ENCODE data around the gene SPATA22.
"Not testable (repeated sequence)": the region's sequence is repeated elsewhere in the genome, so short reads cannot be mapped to it uniquely, and the experiment has no call there.

The SPATA22 gene

DNA sequence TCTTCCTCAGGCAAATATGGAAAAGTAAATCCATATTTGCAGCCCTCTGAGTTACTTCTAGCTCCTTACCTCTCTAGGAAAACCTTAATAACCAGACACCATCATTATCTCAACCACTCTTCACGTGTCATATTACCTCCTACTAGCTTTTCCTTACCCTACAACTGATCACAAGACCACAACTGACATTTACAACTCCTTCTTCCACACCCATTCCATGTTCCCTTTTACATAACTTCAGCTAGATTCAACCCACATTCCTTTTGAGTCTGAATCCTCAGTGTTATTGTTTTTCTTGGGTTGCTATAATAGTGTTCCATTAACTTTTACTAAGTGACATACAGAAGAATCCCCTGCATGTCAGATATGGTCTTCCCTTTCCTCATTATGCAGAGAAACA, 33.3 kb downstream of the SPATA22 start:
- Mint-ChIP-seq H3K4me1 (peaks cover 5% of the 10 kb centered on the region), H3K36me3 (no peaks in the 10 kb centered on the region), H3K9me3 (no peaks in the 10 kb centered on the region), H3K27ac (no peak overlapping the region), H3K27me3 (peaks cover 9% of the 10 kb centered on the region), H3K4me3 (no peak overlapping the region)
- ATAC-seq (ENCODE audit: low read depth) = no peak
- no peak for DNase-seq (ENCODE audit: low spot score in 2 of 2)

DNA sequence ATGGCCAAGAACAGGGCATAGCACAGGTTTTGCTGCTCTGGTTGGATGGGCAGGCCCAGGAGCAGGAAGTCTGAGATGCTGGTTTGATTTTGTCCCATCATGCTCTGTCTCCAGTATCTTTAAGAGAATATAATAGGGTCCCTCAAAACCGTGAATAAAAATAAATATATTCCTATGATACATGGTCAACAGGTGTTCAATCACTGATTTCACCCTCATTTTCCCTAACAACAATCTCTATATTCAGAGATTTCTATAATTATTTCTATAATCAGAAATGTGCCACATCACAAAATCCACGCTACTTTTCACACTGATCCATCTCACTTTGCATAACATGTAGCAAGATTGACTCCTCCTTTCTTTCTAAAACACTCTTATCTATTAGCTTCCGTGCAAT, 37.9 kb downstream of the SPATA22 start, which contains the start of gene OR1E2:
TSS of gene OR1E2 (minus strand) at position 101 of the 400 bp plus-strand sequence. CDS start at position 101, 0 bp downstream.
- H3K4me1 Mint-ChIP-seq = peaks cover 5% of the 10 kb centered on the region
- no peak within 1 kb of the TSS for H3K27ac Mint-ChIP-seq
- no peak within 1 kb of the TSS for H3K4me3 Mint-ChIP-seq
- H3K36me3 Mint-ChIP-seq = no peaks in the 10 kb centered on the region
- peaks cover 12% of the 10 kb centered on the region for H3K27me3 Mint-ChIP-seq
- ATAC-seq (ENCODE audit: low read depth) (no peak), DNase-seq (ENCODE audit: low spot score in 2 of 2) (no peak)
- peaks cover 7% of the 10 kb centered on the region for H3K9me3 Mint-ChIP-seq

DNA sequence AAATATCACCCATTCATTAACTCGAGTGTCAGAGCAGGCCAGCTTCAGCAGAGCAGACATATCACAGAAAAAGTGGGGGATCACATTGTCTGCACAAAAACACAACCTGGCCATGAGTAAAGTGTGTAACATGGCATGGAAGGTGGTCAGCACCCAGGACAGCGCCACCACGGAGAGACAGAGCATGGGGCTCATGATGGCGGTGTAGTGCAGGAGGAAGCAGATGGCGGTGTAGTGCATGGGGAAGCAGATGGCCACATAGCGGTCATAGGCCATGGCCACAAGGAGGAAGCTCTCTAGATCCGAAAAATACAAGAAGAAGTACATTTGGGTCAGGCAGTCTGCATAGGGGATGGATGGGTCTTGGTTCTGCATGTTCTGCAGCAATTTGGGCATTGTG, 38.4 kb downstream of the SPATA22 start:
- not testable (repeated sequence) for H3K27ac Mint-ChIP-seq; H3K4me3 Mint-ChIP-seq; DNase-seq (ENCODE audit: low spot score in 2 of 2); H3K9me3 Mint-ChIP-seq; H3K36me3 Mint-ChIP-seq; H3K4me1 Mint-ChIP-seq
- ATAC-seq (ENCODE audit: low read depth) = peak; percentile 79
- peaks cover 12% of the 10 kb centered on the region for H3K27me3 Mint-ChIP-seq

DNA sequence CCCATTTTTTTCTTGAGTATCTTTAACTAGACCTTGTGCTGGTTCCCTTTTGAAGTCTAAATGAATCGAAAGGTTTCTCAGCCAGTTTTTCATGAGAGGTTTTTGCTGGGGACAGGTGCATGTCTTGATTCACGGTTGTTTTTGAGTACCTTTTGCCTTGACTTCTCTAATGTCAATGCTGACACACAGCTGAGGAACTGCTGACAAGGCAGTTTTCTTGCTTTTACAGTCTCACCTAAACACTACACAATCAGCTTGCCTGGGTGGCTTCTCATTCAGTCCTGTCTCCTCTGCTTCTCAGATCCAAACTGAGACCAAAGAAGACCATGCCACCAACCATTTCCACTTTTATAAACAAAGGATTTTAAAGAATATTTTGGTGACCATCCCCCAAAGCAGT, 53.4 kb downstream of the SPATA22 start:
- ATAC-seq (ENCODE audit: low read depth) (no peak), DNase-seq (ENCODE audit: low spot score in 2 of 2) (no peak)
- no peaks in the 10 kb centered on the region for H3K36me3 Mint-ChIP-seq
- H3K4me1 Mint-ChIP-seq = no peaks in the 10 kb centered on the region
- peaks cover 4% of the 10 kb centered on the region for H3K9me3 Mint-ChIP-seq
- H3K27ac Mint-ChIP-seq = no peak overlapping the region
- no peak overlapping the region for H3K4me3 Mint-ChIP-seq
- H3K27me3 Mint-ChIP-seq = peaks cover 14% of the 10 kb centered on the region

DNA sequence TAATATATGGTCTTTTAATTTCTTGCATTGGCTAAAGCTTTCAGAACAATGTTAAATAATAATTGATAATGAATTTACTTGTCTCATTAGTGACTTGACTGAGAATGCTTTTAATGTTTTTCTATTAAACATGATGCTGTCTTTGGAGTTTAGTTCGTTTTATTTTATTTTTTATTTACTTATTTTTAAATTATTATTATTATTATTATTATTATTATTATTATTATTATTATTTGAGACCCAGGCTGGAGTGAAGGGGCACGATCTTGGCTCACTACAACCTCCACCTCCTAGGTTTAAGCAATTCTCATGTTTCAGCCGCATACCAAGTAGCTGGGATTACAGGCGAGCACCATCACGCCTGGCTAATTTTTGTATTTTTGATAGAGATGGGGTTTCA, 56.0 kb downstream of the SPATA22 start:
- H3K9me3 Mint-ChIP-seq = peaks cover 4% of the 10 kb centered on the region
- peaks cover 12% of the 10 kb centered on the region for H3K27me3 Mint-ChIP-seq

DNA sequence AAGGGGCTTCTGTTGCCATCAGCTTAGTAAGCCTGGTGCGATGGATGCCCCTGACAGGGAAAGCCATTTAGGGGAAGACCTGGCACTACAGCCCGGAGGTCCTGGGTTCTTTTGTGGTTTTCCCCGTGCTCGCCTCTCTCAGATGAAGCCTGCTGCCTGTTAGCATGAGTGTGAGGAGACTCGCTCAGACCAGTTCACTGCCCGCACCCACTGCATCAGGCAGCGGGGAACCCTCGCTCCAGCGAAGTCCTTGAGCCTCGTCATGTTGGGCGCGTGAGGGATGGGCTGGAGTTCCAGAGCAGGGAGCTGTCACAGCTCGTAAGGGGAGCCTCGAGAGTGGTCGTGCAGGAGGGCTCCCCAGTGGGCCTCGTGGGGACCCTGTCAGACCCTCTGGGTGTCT, 59.4 kb downstream of the SPATA22 start:
- not testable (repeated sequence) for H3K4me3 Mint-ChIP-seq; ATAC-seq (ENCODE audit: low read depth); H3K36me3 Mint-ChIP-seq; H3K4me1 Mint-ChIP-seq; DNase-seq (ENCODE audit: low spot score in 2 of 2); H3K9me3 Mint-ChIP-seq; H3K27ac Mint-ChIP-seq
- peaks cover 17% of the 10 kb centered on the region for H3K27me3 Mint-ChIP-seq

More for the DNA sequence above, 56.0 kb downstream of the SPATA22 start:
- Mint-ChIP-seq H3K27ac (no peak overlapping the region), H3K4me1 (peaks cover 5% of the 10 kb centered on the region), H3K36me3 (peaks cover 1% of the 10 kb centered on the region), H3K4me3 (no peak overlapping the region)
- no peak for ATAC-seq (ENCODE audit: low read depth)
- no peak for DNase-seq (ENCODE audit: low spot score in 2 of 2)

DNA sequence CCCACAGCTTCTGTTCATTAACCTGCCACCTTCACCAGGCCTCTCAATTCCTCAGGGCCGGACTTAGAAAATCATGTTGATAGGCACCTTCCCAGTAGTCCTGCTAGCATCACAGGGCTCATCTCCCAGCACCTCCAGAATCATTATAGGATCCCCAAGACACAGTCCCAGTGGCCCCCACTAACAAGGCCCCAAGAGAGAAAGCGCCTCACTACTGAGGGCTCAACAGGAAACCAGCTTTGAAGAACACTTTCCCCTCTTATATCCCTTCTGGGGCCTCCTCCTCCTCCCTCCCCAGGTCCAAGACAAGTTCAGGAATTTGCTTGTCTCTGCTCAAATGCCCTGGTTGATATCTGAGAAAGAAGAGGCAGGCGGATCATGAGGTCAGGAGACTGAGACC, 60.5 kb downstream of the SPATA22 start, which contains the start of gene OR3A3:
TSS of gene OR3A3 (plus strand) at position 301 of the 400 bp plus-strand sequence.
- no peak for DNase-seq (ENCODE audit: low spot score in 2 of 2)
- Mint-ChIP-seq H3K36me3 (peaks cover 5% of the 10 kb centered on the region), H3K9me3 (peaks cover 9% of the 10 kb centered on the region), H3K4me3 (no peak within 1 kb of the TSS), H3K27ac (no peak within 1 kb of the TSS), H3K27me3 (peaks cover 17% of the 10 kb centered on the region), H3K4me1 (peaks cover 5% of the 10 kb centered on the region)
- ATAC-seq (ENCODE audit: low read depth) = no peak

DNA sequence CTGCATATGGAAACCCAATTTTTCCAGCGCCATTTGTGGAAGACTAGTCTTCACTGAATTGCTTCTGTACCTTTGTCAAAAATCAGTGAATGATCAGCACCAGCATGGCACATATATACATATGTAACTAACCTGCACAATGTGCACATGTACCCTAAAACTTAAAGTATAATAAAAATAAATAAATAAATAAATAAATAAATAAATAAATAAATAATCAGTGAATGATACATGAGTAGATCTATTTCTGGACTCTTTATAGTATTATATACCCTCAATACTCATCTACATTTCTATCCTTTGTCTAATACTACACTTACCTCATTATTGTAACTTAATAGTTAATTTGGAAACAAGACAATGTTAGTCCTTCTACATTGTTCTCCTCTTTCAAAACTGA, 67.8 kb downstream of the SPATA22 start:
- H3K27me3 Mint-ChIP-seq; H3K36me3 Mint-ChIP-seq; H3K4me1 Mint-ChIP-seq; DNase-seq (ENCODE audit: low spot score in 2 of 2); H3K4me3 Mint-ChIP-seq; H3K27ac Mint-ChIP-seq; ATAC-seq (ENCODE audit: low read depth): not testable (repeated sequence)
- H3K9me3 Mint-ChIP-seq = peaks cover 11% of the 10 kb centered on the region

DNA sequence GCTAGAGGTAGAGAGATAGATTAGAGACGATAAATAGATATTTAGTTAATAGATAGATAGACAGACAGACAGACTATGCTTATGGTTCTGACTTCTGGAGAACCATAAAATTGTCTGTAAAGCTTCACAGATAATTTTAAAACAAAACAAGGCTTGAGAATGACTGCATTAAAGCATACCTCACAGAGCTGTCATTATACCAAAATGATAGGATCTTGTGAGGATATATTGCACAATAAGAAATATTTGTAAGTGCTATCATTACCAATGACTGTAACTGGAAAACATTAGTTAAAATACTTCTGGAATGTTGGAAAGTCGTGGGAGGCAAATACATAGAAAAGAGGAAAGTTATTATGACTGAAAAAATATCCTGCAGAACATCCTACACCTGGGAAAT, 69.8 kb downstream of the SPATA22 start:
- ATAC-seq (ENCODE audit: low read depth) (no peak), DNase-seq (ENCODE audit: low spot score in 2 of 2) (no peak)
- H3K4me1 Mint-ChIP-seq = no peaks in the 10 kb centered on the region
- peaks cover 5% of the 10 kb centered on the region for H3K9me3 Mint-ChIP-seq
- H3K4me3 Mint-ChIP-seq = no peak overlapping the region
- H3K27ac Mint-ChIP-seq = no peak overlapping the region
- peaks cover 3% of the 10 kb centered on the region for H3K27me3 Mint-ChIP-seq
- no peaks in the 10 kb centered on the region for H3K36me3 Mint-ChIP-seq

DNA sequence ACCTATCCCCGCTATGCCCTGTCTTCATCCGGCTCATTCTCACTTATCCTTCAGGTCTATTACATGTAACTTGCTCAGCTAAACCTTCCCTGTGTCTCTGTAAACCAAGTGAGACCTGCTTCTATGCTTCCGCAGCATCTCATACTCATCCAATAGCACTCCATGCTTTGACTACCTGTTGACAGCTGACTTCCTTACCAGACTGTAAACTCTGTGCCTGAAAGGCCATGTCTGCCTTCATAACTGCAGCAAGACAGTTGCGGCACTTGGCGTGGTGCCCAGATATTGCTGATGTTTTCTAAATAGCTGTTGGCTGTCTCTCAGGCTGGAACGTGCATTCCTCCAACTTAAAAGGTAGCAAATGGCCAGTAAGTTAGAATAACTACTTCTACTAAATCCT, 71.6 kb downstream of the SPATA22 start:
- Mint-ChIP-seq H3K4me3 (no peak overlapping the region), H3K27ac (no peak overlapping the region), H3K27me3 (peaks cover 4% of the 10 kb centered on the region), H3K9me3 (peaks cover 2% of the 10 kb centered on the region), H3K4me1 (no peaks in the 10 kb centered on the region), H3K36me3 (no peaks in the 10 kb centered on the region)
- no peak for DNase-seq (ENCODE audit: low spot score in 2 of 2)
- ATAC-seq (ENCODE audit: low read depth) = no peak

DNA sequence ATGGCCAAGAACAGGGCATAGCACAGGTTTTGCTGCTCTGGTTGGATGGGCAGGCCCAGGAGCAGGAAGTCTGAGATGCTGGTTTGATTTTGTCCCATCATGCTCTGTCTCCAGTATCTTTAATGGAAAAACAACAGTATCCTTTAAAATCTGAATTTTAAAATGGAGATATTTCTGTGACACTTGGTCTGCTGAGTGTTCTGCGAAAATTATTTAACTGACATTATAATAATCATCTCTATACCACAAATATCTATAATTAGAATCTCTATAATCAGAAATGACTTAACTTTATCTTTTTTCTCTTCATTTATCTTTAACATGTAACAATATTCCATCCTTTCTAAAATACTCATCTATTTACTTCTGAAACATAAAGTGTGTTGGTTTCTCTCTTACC, 73.3 kb downstream of the SPATA22 start, which contains the start of gene OR1E1:
TSS of gene OR1E1 (minus strand) at position 101 of the 400 bp plus-strand sequence. CDS start at position 101, 0 bp downstream.
- ATAC-seq (ENCODE audit: low read depth) (no peak), DNase-seq (ENCODE audit: low spot score in 2 of 2) (no peak)
- H3K4me1 Mint-ChIP-seq = no peaks in the 10 kb centered on the region
- no peak within 1 kb of the TSS for H3K4me3 Mint-ChIP-seq
- H3K27ac Mint-ChIP-seq = no peak within 1 kb of the TSS
- H3K27me3 Mint-ChIP-seq = peaks cover 7% of the 10 kb centered on the region
- H3K36me3 Mint-ChIP-seq = no peaks in the 10 kb centered on the region
- H3K9me3 Mint-ChIP-seq = no peaks in the 10 kb centered on the region

DNA sequence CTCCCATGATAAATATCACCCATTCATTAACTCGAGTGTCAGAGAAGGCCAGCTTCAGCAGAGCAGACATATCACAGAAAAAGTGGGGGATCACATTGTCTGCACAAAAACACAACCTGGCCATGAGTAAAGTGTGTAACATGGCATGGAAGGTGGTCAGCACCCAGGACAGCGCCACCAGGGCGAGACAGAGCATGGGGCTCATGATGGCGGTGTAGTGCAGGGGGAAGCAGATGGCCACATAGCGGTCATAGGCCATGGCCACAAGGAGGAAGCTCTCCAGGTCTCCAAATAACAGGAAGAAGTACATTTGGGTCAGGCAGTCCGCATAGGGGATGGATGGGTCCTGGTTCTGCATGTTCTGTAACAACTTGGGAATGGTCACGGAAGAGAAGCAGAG, 73.8 kb downstream of the SPATA22 start:
- DNase-seq (ENCODE audit: low spot score in 2 of 2); ATAC-seq (ENCODE audit: low read depth); H3K4me3 Mint-ChIP-seq; H3K27me3 Mint-ChIP-seq; H3K4me1 Mint-ChIP-seq; H3K36me3 Mint-ChIP-seq; H3K9me3 Mint-ChIP-seq; H3K27ac Mint-ChIP-seq: not testable (repeated sequence)

All from memory B cell (primary cell).